GM12878 (cell line): ENCODE results near the gene PLAGL1. TPM values are rescaled to one million over a fixed set of nuclear protein-coding genes. Genes with fewer than 3 reads are reported as not detected.

ENCODE experiments used
- ATAC-seq: fragments of 200-7000 bp; cut with Tn5 transposase; 3 replicates; pipeline ENCODE4 v1.9.1; 2020; ENCODE audit warnings: mild to moderate bottlenecking, moderate library complexity
- BruUV-seq: library from RNA; stranded (reverse); fragments of 400-500 nt; replicated peaks from 2 replicates; lab custom pipeline; 2021; lab: Mats Ljungman, UMichigan
- CTCF ChIA-PET: fragments of 300-600 bp; sonication (Branson Sonifier 250); formaldehyde crosslinking; extraction: SDS; loops from one replicate; lab custom pipeline; 2021; ENCODE audit warnings: inconsistent platforms; lab: Yijun Ruan, JAX
- POLR2A ChIA-PET: fragments of 350-600 bp; formaldehyde crosslinking; extraction: SDS; loops from one replicate; lab custom pipeline; 2021; ENCODE audit warnings: inconsistent platforms; lab: Charles Lee
- RAD21 ChIA-PET: fragments of 300-600 bp; sonication (Branson Sonifier 250); formaldehyde crosslinking; loops from one replicate; lab custom pipeline; 2023; ENCODE audit warnings: antibody characterized with exemption; ENCODE audit not compliant: unreplicated experiment; lab: Charles Lee
- SMC1A ChIA-PET: fragments of 300-600 bp; sonication (Branson Sonifier 250); formaldehyde crosslinking; loops from one replicate; lab custom pipeline; 2023; ENCODE audit not compliant: unreplicated experiment, uncharacterized antibody; lab: Charles Lee
- DNase-seq: peaks from one replicate; pipeline ENCODE4 v3.0.0-alpha.2; 2011; ENCODE audit warnings: low read depth, low spot score
- FAIRE-seq: peaks from 3 replicates; lab custom pipeline; 2011; peaks lifted over from hg19 to GRCh38; lab: Jason Lieb, UNC
- H2AFZ ChIP-seq: 2 replicates; pipeline ENCODE4 v1.6.0; 2011; ENCODE audit warnings: low read depth, low read length, control low read depth; ENCODE audit not compliant: control insufficient read depth
- H3K27ac ChIP-seq: 2 replicates; pipeline ENCODE4 v1.5.1; 2011; ENCODE audit warnings: control low read depth; ENCODE audit not compliant: control insufficient read depth, insufficient read depth
- H3K27me3 ChIP-seq, 2 experiments: replicated peaks in 1 of 2; 2 replicates each; pipeline versions ENCODE4 v1.6.0 to v1.6.1; 2011; ENCODE audit warnings: low read length in 1 of 2; ENCODE audit not compliant: control insufficient read depth in 2 of 2, insufficient read depth in 2 of 2
- H3K36me3 ChIP-seq, 2 experiments: 2 replicates each; pipeline ENCODE4 v1.5.1; 2011; ENCODE audit warnings: low read length in 1 of 2; ENCODE audit not compliant: control insufficient read depth in 2 of 2, insufficient read depth in 2 of 2
- H3K4me1 ChIP-seq: 2 replicates; pipeline ENCODE4 v1.6.1; 2011; ENCODE audit warnings: mild to moderate bottlenecking, low read length, moderate library complexity, mixed read lengths; ENCODE audit not compliant: control insufficient read depth, insufficient read depth
- H3K4me2 ChIP-seq: 2 replicates; pipeline ENCODE4 v1.6.0; 2011; ENCODE audit warnings: control low read depth; ENCODE audit not compliant: control insufficient read depth, insufficient read depth
- H3K4me3 ChIP-seq: fragments of 200-600 bp; sonication (generic); 2 replicates; pipeline ENCODE4 v1.5.1; 2016
- H3K79me2 ChIP-seq: 2 replicates; pipeline ENCODE4 v1.6.0; 2011; ENCODE audit warnings: low read length; ENCODE audit not compliant: control insufficient read depth, insufficient read depth
- H3K9ac ChIP-seq: 2 replicates; pipeline ENCODE4 v1.8.0; 2011; ENCODE audit warnings: low read length, control low read depth, mixed read lengths; ENCODE audit not compliant: control insufficient read depth, insufficient read depth
- H3K9me3 ChIP-seq: replicated peaks from 3 replicates; pipeline ENCODE4 v1.5.1; 2011; ENCODE audit warnings: mild to moderate bottlenecking, low read length; ENCODE audit not compliant: control insufficient read depth, insufficient read depth
- H4K20me1 ChIP-seq: 2 replicates; pipeline ENCODE4 v1.6.0; 2011; ENCODE audit not compliant: control insufficient read depth, insufficient read depth
- FOXM1 ChIP-seq: IDR thresholded peaks from 2 replicates; pipeline ENCODE4 v1.6.1; 2012; ENCODE audit warnings: low read depth, mild to moderate bottlenecking, inconsistent platforms, low read length, moderate library complexity
- TAF1 ChIP-seq: IDR thresholded peaks from 2 replicates; pipeline ENCODE4 v1.6.1; 2011; ENCODE audit warnings: mild to moderate bottlenecking, low read depth, low read length, borderline replicate concordance
- TARDBP ChIP-seq: IDR thresholded peaks from 2 replicates; pipeline ENCODE4 v1.6.1; 2016; ENCODE audit warnings: borderline replicate concordance
- WGBS: methylation state at CpG from one replicate; pipeline ENCODE4 v1.1.6; 2016; ENCODE audit warnings: low lambda C conversion rate; ENCODE audit not compliant: insufficient replicate concordance, insufficient coverage; ENCODE audit errors: missing lambda C conversion rate; 5-methylcytosine and 5-hydroxymethylcytosine counted together
- in situ Hi-C: fragments of 300-500 bp; cut with MboI; formaldehyde crosslinking; loops from 9 replicates; pipeline ENCODE4 v1.14.3; 2018; ENCODE audit warnings: mixed read lengths
- intact Hi-C: fragments of 100-400 bp; cut with micrococcal nuclease; formaldehyde crosslinking; loops from one replicate; pipeline ENCODE4 v1.14.2; 2022; ENCODE audit not compliant: unreplicated experiment
- polyA plus RNA-seq, 11 experiments: library from polyadenylated mRNA; depleted of rRNA in 4 of 11; unstranded in 6 of 11; stranded (reverse) in 5 of 11; fragments of >200 nt; fragmentation: Nextera tagmentation in 4 of 11; fragmentation: Illumina TruSeq in 1 of 11; extraction: Ambion mirVana in 4 of 11; extraction: Trizol in 1 of 11; gene quantifications; 1 replicate in 1 of 11; 2 replicates in 10 of 11; pipeline versions ENCODE4 v1.2.1 to v1.2.3, GENCODE V29; 2011 to 2016; ENCODE audit warnings: inconsistent platforms in 2 of 11, missing spikeins in 2 of 11, low read depth in 1 of 11
- total RNA-seq, 4 experiments: library from RNA; depleted of rRNA in 3 of 4; stranded (reverse); fragments of >200 nt in 3 of 4; fragmentation: Illumina TruSeq in 1 of 4; extraction: Trizol in 1 of 4; gene quantifications; 2 replicates each; pipeline versions ENCODE4 v1.2.1 to v1.2.3, GENCODE V29; 2013 to 2021
- TF ChIP-seq, protein P1 (sequence below): fragments of 450-650 bp; IDR thresholded peaks from 2 replicates; pipeline ENCODE4 v1.6.1; 2018; ENCODE audit warnings: mild to moderate bottlenecking, low read depth, moderate library complexity; ENCODE audit not compliant: partially characterized antibody
- TF ChIP-seq, protein P2 (sequence below): fragments of 450-650 bp; IDR thresholded peaks from 2 replicates; pipeline ENCODE4 v1.6.1; 2018; ENCODE audit warnings: borderline replicate concordance, mild to moderate bottlenecking; ENCODE audit not compliant: partially characterized antibody
- TF ChIP-seq, protein P3 (sequence below): fragments of 450-650 bp; IDR thresholded peaks from 2 replicates; pipeline ENCODE4 v1.6.1; 2017; ENCODE audit warnings: borderline replicate concordance
- TF ChIP-seq, protein P4 (sequence below): IDR thresholded peaks from 2 replicates; pipeline ENCODE4 v1.6.1; 2012; ENCODE audit warnings: low read depth, low read length, improper control_type of control experiment
- TF ChIP-seq, protein P5 (sequence below): IDR thresholded peaks from 2 replicates; pipeline ENCODE4 v1.6.1; 2011; ENCODE audit warnings: borderline replicate concordance, low read depth, mild to moderate bottlenecking, moderate library complexity, mixed read lengths, low read length; ENCODE audit not compliant: insufficient read depth; ENCODE audit errors: extremely low read length

Gene PLAGL1
- total and polyA plus RNA-seq, 10 of the 15 experiments (the other 5 are each of a cell fraction or from before 2014, with no cell fraction given) = 2.6 to 19.1 (median 5.7) TPM

DNA sequence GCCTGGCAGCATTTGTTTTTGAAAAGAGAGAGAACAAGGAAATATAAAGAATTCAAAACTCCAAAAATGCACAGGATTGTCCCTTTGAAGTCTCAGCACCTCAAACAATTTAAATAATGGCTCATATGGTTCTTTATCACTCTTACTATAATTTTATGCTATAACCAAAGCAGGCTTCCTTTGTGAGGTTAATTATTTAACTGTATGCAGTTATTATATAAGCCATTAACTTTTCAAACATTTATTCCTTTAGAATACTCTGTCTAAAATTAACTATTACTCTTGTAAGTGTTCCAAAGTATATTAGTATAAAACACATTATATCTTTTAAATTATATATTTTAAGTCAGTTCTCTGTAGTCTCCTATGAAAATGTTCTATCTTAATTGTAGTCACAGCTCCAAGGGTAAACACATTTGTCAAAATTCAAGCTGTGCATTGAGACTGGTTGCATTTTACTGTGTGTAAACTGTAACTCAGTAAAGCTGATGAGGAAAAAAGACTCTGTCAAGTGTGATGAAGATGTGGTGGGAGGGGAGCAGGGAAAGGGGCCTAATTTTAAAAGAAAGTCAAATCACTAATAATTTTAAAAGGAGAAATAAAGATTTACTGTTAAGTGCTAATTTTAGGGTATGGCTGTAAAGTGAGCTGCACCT is 20.0 kb upstream of the PLAGL1 start (continued):
- TF ChIP-seq, protein P1, sequence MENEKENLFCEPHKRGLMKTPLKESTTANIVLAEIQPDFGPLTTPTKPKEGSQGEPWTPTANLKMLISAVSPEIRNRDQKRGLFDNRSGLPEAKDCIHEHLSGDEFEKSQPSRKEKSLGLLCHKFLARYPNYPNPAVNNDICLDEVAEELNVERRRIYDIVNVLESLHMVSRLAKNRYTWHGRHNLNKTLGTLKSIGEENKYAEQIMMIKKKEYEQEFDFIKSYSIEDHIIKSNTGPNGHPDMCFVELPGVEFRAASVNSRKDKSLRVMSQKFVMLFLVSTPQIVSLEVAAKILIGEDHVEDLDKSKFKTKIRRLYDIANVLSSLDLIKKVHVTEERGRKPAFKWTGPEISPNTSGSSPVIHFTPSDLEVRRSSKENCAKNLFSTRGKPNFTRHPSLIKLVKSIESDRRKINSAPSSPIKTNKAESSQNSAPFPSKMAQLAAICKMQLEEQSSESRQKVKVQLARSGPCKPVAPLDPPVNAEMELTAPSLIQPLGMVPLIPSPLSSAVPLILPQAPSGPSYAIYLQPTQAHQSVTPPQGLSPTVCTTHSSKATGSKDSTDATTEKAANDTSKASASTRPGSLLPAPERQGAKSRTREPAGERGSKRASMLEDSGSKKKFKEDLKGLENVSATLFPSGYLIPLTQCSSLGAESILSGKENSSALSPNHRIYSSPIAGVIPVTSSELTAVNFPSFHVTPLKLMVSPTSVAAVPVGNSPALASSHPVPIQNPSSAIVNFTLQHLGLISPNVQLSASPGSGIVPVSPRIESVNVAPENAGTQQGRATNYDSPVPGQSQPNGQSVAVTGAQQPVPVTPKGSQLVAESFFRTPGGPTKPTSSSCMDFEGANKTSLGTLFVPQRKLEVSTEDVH = no peak
- TF ChIP-seq, protein P2, sequence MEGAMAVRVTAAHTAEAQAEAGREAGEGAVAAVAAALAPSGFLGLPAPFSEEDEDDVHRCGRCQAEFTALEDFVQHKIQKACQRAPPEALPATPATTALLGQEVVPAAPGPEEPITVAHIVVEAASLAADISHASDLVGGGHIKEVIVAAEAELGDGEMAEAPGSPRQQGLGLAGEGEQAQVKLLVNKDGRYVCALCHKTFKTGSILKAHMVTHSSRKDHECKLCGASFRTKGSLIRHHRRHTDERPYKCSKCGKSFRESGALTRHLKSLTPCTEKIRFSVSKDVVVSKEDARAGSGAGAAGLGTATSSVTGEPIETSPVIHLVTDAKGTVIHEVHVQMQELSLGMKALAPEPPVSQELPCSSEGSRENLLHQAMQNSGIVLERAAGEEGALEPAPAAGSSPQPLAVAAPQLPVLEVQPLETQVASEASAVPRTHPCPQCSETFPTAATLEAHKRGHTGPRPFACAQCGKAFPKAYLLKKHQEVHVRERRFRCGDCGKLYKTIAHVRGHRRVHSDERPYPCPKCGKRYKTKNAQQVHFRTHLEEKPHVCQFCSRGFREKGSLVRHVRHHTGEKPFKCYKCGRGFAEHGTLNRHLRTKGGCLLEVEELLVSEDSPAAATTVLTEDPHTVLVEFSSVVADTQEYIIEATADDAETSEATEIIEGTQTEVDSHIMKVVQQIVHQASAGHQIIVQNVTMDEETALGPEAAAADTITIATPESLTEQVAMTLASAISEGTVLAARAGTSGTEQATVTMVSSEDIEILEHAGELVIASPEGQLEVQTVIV = no peak
- no peak for TF ChIP-seq TARDBP

DNA sequence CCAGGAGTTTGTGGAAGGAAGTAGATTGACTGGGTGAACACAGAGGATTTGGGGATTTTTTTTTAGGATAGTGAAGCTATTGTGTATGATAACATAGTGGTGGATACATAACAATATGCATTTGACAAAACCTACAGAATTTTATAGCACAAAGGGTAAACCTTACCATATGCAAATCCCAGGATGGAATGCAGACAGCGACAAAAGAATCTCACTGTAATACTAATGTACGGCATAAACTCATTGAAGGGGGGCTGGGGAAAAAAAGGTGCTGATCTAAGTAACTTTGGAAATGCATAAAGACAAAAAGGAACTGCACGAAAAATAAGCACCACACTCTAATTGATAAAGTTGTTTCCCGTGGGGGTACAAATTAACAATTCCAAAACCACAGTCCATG is 15.2 kb upstream of the PLAGL1 start:
- Histone ChIP-seq H4K20me1 (no peaks in the 10 kb centered on the region), H3K9me3 (no peaks in the 10 kb centered on the region), H3K4me1 (no peaks in the 10 kb centered on the region), H3K4me3 (no peak overlapping the region), H3K27me3 (no peaks in the 10 kb centered on the region), H3K79me2 (no peaks in the 10 kb centered on the region), H2AFZ (no peak overlapping the region), H3K36me3 (no peaks in the 10 kb centered on the region), H3K27ac (no peak overlapping the region), H3K9ac (no peak overlapping the region), H3K4me2 (no peak overlapping the region)
- CTCF ChIA-PET = interaction anchor here (1.1 to 3.8 kb wide), 4 partner anchors 10 to 83 kb away, joined by 3 to 23 read pairs (median 6); no protein-coding TSS in a partner anchor
- TF ChIP-seq, protein P3, sequence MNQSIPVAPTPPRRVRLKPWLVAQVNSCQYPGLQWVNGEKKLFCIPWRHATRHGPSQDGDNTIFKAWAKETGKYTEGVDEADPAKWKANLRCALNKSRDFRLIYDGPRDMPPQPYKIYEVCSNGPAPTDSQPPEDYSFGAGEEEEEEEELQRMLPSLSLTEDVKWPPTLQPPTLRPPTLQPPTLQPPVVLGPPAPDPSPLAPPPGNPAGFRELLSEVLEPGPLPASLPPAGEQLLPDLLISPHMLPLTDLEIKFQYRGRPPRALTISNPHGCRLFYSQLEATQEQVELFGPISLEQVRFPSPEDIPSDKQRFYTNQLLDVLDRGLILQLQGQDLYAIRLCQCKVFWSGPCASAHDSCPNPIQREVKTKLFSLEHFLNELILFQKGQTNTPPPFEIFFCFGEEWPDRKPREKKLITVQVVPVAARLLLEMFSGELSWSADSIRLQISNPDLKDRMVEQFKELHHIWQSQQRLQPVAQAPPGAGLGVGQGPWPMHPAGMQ = no peak
- TF ChIP-seq, protein P4, sequence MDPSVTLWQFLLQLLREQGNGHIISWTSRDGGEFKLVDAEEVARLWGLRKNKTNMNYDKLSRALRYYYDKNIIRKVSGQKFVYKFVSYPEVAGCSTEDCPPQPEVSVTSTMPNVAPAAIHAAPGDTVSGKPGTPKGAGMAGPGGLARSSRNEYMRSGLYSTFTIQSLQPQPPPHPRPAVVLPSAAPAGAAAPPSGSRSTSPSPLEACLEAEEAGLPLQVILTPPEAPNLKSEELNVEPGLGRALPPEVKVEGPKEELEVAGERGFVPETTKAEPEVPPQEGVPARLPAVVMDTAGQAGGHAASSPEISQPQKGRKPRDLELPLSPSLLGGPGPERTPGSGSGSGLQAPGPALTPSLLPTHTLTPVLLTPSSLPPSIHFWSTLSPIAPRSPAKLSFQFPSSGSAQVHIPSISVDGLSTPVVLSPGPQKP = no peak
- TF ChIP-seq, protein P5, sequence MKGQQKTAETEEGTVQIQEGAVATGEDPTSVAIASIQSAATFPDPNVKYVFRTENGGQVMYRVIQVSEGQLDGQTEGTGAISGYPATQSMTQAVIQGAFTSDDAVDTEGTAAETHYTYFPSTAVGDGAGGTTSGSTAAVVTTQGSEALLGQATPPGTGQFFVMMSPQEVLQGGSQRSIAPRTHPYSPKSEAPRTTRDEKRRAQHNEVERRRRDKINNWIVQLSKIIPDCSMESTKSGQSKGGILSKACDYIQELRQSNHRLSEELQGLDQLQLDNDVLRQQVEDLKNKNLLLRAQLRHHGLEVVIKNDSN = no peak
- no peak for TF ChIP-seq FOXM1
- no peak for TF ChIP-seq TAF1
- FAIRE-seq (no peak), ATAC-seq (no peak), DNase-seq (no peak)
- POLR2A ChIA-PET = no interaction called here
- RAD21 ChIA-PET = interaction anchor here (0.7 to 1.7 kb wide), 2 partner anchors 8 to 10 kb away, joined by 5 to 7 read pairs; no protein-coding TSS in a partner anchor
- intact Hi-C loops = no loop called here
- in situ Hi-C loops = loop anchor here (25.0 kb wide), 1 partner anchor 1536 kb away; no protein-coding TSS in a partner anchor
- SMC1A ChIA-PET = interaction anchor here (1.7 kb wide), 1 partner anchor 11 kb away, joined by 4 read pairs; no protein-coding TSS in a partner anchor
- WGBS = 77% methylated on average over 4 of the region's 4 CpGs
- BruUV-seq = no TSS peak
